GM21360 (cell line): ENCODE data around the gene DNAI4.
"Not testable (repeated sequence)": the region's sequence is repeated elsewhere in the genome, so short reads cannot be mapped to it uniquely, and the experiment has no call there.

Experiments
- ATAC-seq: cut with Tn5 transposase; IDR thresholded peaks from one replicate; pipeline ENCODE4 v1.9.1; 2021; ENCODE audit warnings: mild to moderate bottlenecking, moderate library complexity; ENCODE audit not compliant: unreplicated experiment

Gene DNAI4

GRCh38 chr1:66848193-66848592, 76.5 kb downstream of the DNAI4 start:
- ATAC-seq: no peak

GRCh38 chr1:66840929-66841328, 83.7 kb downstream of the DNAI4 start:
- no peak for ATAC-seq

GRCh38 chr1:66834926-66835325, 89.7 kb downstream of the DNAI4 start:
- ATAC-seq: no peak

GRCh38 chr1:66833112-66833511, 91.5 kb downstream of the DNAI4 start:
- no peak for ATAC-seq

GRCh38 chr1:66831529-66832239, 93.0 kb downstream of the DNAI4 start:
- ATAC-seq: no peak

GRCh38 chr1:66824771-66825170, 99.9 kb downstream of the DNAI4 start:
- ATAC-seq: no peak

GRCh38 chr1:66809736-66810326, 114.8 kb downstream of the DNAI4 start:
- ATAC-seq: no peak

- no peak for ATAC-seq
Observed at GRCh38 chr1:66809245-66809644, 115.4 kb downstream of the DNAI4 start.

GRCh38 chr1:66795839-66796238, 128.8 kb downstream of the DNAI4 start:
- not testable (repeated sequence) for ATAC-seq

- no peak for ATAC-seq
Observed at GRCh38 chr1:66791621-66792610, 132.7 kb downstream of the DNAI4 start.

GRCh38 chr1:66788231-66788939, 136.3 kb downstream of the DNAI4 start:
- peak; percentile 95 for ATAC-seq

- peak; percentile 41 for ATAC-seq
Observed at GRCh38 chr1:66787641-66788040, 137.0 kb downstream of the DNAI4 start.

- not testable (repeated sequence) for ATAC-seq
Observed at GRCh38 chr1:66785800-66786199, 138.9 kb downstream of the DNAI4 start.

- no peak for ATAC-seq
Observed at GRCh38 chr1:66779475-66780078, 145.1 kb downstream of the DNAI4 start.

GRCh38 chr1:66778969-66779368, 145.7 kb downstream of the DNAI4 start:
- ATAC-seq: no peak

GRCh38 chr1:66778266-66778665, 146.4 kb downstream of the DNAI4 start:
- no peak for ATAC-seq

GRCh38 chr1:66777831-66778230, 146.8 kb downstream of the DNAI4 start:
- ATAC-seq: no peak

- ATAC-seq: no peak
Observed at GRCh38 chr1:66775646-66776045, 149.0 kb downstream of the DNAI4 start.

- no peak for ATAC-seq
Observed at GRCh38 chr1:66774438-66774837, 150.2 kb downstream of the DNAI4 start.

GRCh38 chr1:66773227-66773626, 151.4 kb downstream of the DNAI4 start:
- ATAC-seq: no peak
